HUES64 (cell line): ENCODE data around the gene CDH15.
A peak's percentile ranks its signal among the peaks of the same experiment; 100 is the strongest.
"Not testable (repeated sequence)": the region's sequence is repeated elsewhere in the genome, so short reads cannot be mapped to it uniquely, and the experiment has no call there.

Experiments used
- H3K27ac ChIP-seq: 2 replicates; pipeline ENCODE4 v1.7.0; 2013; ENCODE audit warnings: low read depth, low read length, inconsistent platforms
- H3K27me3 ChIP-seq: 2 replicates; pipeline ENCODE4 v1.6.1; 2013; ENCODE audit warnings: mild to moderate bottlenecking, low read length; ENCODE audit not compliant: insufficient read depth
- H3K36me3 ChIP-seq: 2 replicates; pipeline ENCODE4 v1.6.1; 2013; ENCODE audit warnings: mild to moderate bottlenecking, low read length; ENCODE audit not compliant: insufficient read depth
- H3K4me1 ChIP-seq: 2 replicates; pipeline ENCODE4 v1.6.1; 2013; ENCODE audit warnings: mild to moderate bottlenecking, low read length, moderate library complexity; ENCODE audit not compliant: insufficient read depth
- H3K4me3 ChIP-seq: 2 replicates; pipeline ENCODE4 v1.5.1; 2013; ENCODE audit warnings: mild to moderate bottlenecking, low read length, moderate library complexity
- H3K9ac ChIP-seq: 2 replicates; pipeline ENCODE4 v1.6.1; 2013; ENCODE audit warnings: mild to moderate bottlenecking, low read depth, low read length
- H3K9me3 ChIP-seq: 2 replicates; pipeline ENCODE4 v1.6.1; 2013; ENCODE audit warnings: low read depth, low read length; ENCODE audit not compliant: insufficient read depth
- WGBS: fragments of 150-250, 120-280 bp; methylation state at CpG from one replicate; pipeline ENCODE4 v1.1.7; 2013; ENCODE audit warnings: missing lambda C conversion rate; 5-methylcytosine and 5-hydroxymethylcytosine counted together

CDH15 gene

GRCh38 chr16:89237733-89238132 lies 66.2 kb downstream of the CDH15 start:
- Histone ChIP-seq H3K27ac (no peak overlapping the region), H3K9me3 (peaks cover 7% of the 10 kb centered on the region), H3K27me3 (no peaks in the 10 kb centered on the region), H3K4me1 (no peaks in the 10 kb centered on the region; the same call in 1 of the 2 replicates), H3K36me3 (peaks cover 25% of the 10 kb centered on the region), H3K9ac (no peak overlapping the region), H3K4me3 (no peak overlapping the region)
- 83% methylated on average over 1 of the region's 3 CpGs for WGBS

GRCh38 chr16:89241187-89242007 lies 69.8 kb downstream of the CDH15 start:
- H3K27ac ChIP-seq: peak overlapping the region; percentile 88
- 7% methylated on average over 38 of the region's 39 CpGs for WGBS

GRCh38 chr16:89242795-89243200 lies 71.2 kb downstream of the CDH15 start:
- no peak overlapping the region for H3K27ac ChIP-seq
- no peak overlapping the region for H3K4me3 ChIP-seq
- H3K27me3 ChIP-seq: peaks cover 10% of the 10 kb centered on the region
- no peaks in the 10 kb centered on the region for H3K9me3 ChIP-seq
- 78% methylated on average over 12 of the region's 12 CpGs for WGBS
- no peak overlapping the region for H3K9ac ChIP-seq
- no peaks in the 10 kb centered on the region for H3K36me3 ChIP-seq
- H3K4me1 ChIP-seq: no peaks in the 10 kb centered on the region; the same call in 1 of the 2 replicates

More at GRCh38 chr16:89241187-89242007, 69.8 kb downstream of the CDH15 start:
- H3K4me1 ChIP-seq: no peaks in the 10 kb centered on the region; the same call in 1 of the 2 replicates
- H3K27me3 ChIP-seq: peaks cover 3% of the 10 kb centered on the region
- H3K9ac ChIP-seq: peak overlapping the region; percentile 93
- peak overlapping the region; percentile 98 for H3K4me3 ChIP-seq
- no peaks in the 10 kb centered on the region for H3K36me3 ChIP-seq
- no peaks in the 10 kb centered on the region for H3K9me3 ChIP-seq

GRCh38 chr16:89243664-89244063 lies 72.1 kb downstream of the CDH15 start:
- H3K4me3 ChIP-seq: no peak overlapping the region
- H3K9me3 ChIP-seq: no peaks in the 10 kb centered on the region
- H3K27me3 ChIP-seq: peaks cover 19% of the 10 kb centered on the region
- H3K9ac ChIP-seq: no peak overlapping the region
- no peaks in the 10 kb centered on the region; the same call in 1 of the 2 replicates for H3K4me1 ChIP-seq
- WGBS: 92% methylated on average over 5 of the region's 5 CpGs
- no peak overlapping the region for H3K27ac ChIP-seq
- no peaks in the 10 kb centered on the region for H3K36me3 ChIP-seq

- H3K9me3 ChIP-seq, H3K9ac ChIP-seq, H3K27ac ChIP-seq, H3K4me1 ChIP-seq, H3K4me3 ChIP-seq, H3K36me3 ChIP-seq: not testable (repeated sequence)
- H3K27me3 ChIP-seq: peaks cover 20% of the 10 kb centered on the region
- WGBS: 88% methylated on average over 13 of the region's 13 CpGs
Measured at GRCh38 chr16:89244264-89244663, 72.7 kb downstream of the CDH15 start.

GRCh38 chr16:89244754-89245153 lies 73.2 kb downstream of the CDH15 start:
- no peaks in the 10 kb centered on the region for H3K36me3 ChIP-seq
- H3K27ac ChIP-seq: no peak overlapping the region
- no peaks in the 10 kb centered on the region for H3K9me3 ChIP-seq
- peaks cover 20% of the 10 kb centered on the region for H3K27me3 ChIP-seq
- no peaks in the 10 kb centered on the region; the same call in 1 of the 2 replicates for H3K4me1 ChIP-seq
- H3K4me3 ChIP-seq: no peak overlapping the region
- H3K9ac ChIP-seq: no peak overlapping the region
- 77% methylated on average over 12 of the region's 12 CpGs for WGBS
